Activated CD4-positive, alpha-beta T cell treated with anti-CD3 and anti-CD28 coated beads, Interleukin-2, amount 50 U/mL, for 16 hours (primary cell): ENCODE measurements around the gene SLC16A11.
"Not testable (repeated sequence)": the region's sequence is repeated elsewhere in the genome, so short reads cannot be mapped to it uniquely, and the experiment has no call there.

Source experiments
- DNase-seq: peaks from one replicate; pipeline ENCODE4 v3.0.0-alpha.2; 2020

SLC16A11 gene

GRCh38 chr17:7043497-7044198, at the start of gene SLC16A11:
Gene SLC16A11, minus strand, starts transcription at chr17:7044092. Its CDS starts 579 bp downstream, at chr17:7043513.
- DNase-seq, result no peak

DNA sequence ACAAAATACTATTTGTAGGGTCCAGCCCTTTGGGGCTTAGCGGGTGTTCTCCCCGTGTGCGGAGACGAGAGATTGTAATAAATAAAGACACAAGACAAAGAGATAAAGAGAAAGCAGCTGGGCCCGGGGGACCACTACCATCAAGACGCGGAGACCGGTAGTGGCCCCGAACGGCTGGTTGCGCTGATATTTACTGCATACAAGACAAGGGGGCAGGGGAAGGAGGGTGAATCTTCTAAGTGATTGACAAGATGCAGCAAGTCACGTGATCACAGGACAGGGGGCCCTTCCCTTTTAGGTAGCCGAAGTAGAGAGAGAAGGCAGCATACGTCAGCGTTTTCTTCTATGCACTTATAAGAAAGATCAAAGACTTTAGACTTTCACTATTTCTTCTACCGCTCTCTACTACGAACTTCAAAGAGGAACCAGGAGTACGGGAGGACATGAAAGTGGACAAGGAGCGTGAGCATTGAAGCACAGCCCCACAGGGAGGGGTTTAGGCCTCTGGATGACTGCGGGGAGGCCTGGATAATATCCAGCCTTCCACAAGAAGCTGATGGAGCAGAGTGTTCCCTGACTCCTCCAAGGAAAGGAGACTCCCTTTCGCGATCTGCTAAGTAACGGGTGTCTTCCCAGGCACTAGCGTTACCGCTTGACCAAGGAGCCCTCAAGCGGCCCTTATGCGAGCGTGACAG, 47.6 kb upstream of the SLC16A11 start:
- DNase-seq, result not testable (repeated sequence)

DNA sequence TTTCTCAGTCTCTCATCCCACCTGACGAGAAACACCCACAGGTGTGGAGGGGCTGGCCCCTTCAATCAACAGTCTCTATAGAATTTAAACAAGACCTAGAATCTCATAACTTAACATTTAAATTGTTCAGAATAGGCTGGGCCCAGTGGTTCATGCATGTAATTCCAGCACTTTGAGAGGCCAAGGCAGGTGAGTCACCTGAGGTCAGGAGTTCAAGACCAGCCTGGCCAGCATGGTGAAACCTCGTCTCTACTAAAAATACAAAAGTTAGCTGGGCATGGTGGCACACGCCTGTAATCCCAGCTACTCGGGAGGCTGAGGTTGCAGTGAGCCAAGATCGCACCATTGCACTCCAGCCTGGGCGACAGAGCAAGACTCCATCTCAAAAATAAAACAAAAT, 45.7 kb upstream of the SLC16A11 start:
- not testable (repeated sequence) for DNase-seq

GRCh38 chr17:7088442-7088841, 44.5 kb upstream of the SLC16A11 start:
- not testable (repeated sequence) for DNase-seq

DNA sequence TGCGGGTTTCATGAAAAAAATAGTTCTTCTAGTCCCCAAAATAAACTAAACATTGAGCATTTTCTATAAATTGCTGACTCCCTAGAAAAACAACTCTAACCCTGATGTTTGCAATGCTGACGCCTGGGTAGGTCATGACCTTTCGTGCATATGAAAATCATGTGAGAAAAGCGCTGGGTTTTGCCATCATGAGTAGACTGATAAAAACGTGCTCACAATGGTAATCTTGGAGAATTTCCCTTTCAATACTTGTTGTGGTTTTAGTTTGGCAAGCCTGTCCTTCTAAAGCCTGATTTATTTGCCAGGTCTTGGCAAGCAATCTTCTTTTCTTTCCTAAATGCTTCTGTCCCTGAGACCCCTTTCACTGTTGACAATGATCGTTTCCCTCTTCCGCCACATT, 40.2 kb upstream of the SLC16A11 start:
- no peak for DNase-seq

GRCh38 chr17:7083592-7083991, 39.7 kb upstream of the SLC16A11 start:
- DNase-seq, result no peak

- DNase-seq, result peak; percentile 6
Observed at GRCh38 chr17:7081341-7082062, 37.6 kb upstream of the SLC16A11 start.

GRCh38 chr17:7080456-7081041, 36.7 kb upstream of the SLC16A11 start:
- no peak for DNase-seq

- no peak for DNase-seq
Observed at GRCh38 chr17:7079581-7080455, 35.9 kb upstream of the SLC16A11 start, which contains the start of gene CLEC10A. Gene CLEC10A, minus strand, starts transcription at chr17:7080251. Its CDS starts 1,439 bp downstream, at chr17:7078812.

- no peak for DNase-seq
Observed at GRCh38 chr17:7078711-7079110, 34.8 kb upstream of the SLC16A11 start.

- no peak for DNase-seq
Observed at GRCh38 chr17:7077911-7078546, 34.1 kb upstream of the SLC16A11 start.

DNA sequence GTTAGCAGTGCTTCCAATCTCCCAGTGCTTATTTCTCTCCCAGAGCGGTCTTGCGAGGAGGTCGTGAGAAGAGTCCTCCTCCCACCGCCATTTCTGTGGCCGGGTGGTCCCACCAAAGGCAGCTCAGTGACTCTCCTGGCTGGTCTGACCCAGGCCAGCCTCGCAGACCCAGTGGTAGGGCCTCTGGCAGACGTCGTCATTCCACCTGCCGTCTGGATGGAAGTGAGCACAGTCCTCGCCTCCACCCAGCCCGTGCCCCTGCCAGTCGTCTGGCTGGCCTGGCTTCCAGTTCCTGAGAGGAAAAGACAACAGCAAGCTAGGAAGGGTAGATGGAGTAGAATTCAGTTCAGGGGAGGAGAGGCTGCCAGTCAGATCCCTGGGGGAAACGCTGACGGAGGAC, 31.0 kb upstream of the SLC16A11 start:
- no peak for DNase-seq

GRCh38 chr17:7072406-7072805, 28.5 kb upstream of the SLC16A11 start:
- DNase-seq, result no peak

- no peak for DNase-seq
Observed at GRCh38 chr17:7070712-7071111, 26.8 kb upstream of the SLC16A11 start.

GRCh38 chr17:7068268-7068667, 24.4 kb upstream of the SLC16A11 start:
- DNase-seq, result no peak

DNA sequence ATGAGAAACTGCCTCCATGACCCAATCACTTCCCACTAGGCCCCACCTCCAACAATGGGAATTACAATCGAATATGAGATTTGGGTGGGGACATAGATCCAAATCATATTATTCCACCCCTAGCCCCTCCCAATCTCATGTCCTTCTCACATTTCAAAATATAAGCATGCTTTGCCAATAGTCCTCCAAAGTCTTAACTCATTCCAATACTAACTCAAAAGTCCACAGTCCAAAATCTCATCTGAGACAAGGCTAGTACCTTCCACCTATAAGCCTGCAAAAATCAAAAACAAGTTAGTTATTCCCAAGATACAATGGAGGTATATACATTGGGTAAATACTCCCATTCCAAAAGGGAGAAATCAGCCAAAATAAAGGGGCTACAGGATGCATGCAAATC, 23.3 kb upstream of the SLC16A11 start:
- no peak for DNase-seq

GRCh38 chr17:7064261-7064660, 20.4 kb upstream of the SLC16A11 start:
- DNase-seq, result no peak

DNA sequence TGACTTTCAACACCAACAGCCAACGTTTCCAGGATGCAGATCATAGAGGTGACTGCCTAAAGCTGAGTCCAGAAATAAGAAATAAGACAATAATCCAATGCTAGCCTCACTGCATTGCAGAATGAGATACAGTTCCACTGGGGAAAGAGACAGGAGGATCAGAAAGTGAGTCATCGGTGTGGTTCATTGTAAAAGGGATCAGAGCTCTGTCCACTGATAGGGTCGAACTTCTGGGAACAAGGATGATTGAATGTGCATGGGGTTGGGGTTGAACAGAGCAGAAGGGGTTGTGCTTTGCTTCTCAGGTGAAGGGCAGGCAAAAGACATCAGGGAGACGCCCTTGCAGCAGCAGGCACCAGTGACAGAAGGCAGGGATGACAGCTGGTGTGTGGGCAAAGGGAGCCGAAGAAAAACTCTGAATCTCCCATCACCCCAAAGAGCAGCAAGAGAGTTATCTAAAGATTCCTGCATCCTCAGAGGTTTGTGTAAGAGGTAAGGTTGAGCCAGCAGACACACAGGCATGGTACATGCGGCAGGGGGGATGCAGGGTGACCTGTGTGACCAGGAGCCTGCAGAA, 19.7 kb upstream of the SLC16A11 start:
- no peak for DNase-seq

DNA sequence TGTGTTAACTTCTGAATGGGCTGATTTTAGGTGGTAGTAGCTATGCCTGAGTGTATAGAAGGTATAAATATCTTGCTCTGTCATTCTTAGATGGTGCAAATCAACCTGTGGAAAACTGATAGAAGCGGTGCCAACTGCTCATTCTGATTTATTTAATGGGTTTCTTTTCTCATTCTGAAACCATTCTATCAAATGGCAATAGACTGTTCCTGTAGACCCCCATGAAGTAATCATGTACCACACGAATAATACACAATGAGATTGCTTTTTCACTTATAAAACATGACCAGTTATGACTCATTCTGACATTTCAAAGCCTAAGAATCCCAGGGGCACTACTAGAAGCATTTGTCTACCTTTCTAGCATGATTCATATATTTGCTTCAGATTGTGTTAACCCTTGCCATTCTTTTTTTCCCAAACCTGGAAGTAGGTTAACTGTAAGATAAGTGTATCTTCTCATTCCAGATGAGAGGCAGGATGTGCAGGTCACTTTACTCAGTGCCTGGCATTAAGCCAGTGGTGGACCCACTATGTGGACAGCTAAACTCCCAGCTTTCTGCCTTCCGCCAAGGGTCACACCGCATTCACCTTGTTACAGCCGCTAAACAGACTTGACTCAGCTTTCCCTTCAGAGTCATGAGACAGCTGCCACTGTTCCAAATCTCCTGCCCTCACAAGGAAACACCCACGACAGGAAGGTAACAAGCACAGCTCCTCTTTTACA, 16.4 kb upstream of the SLC16A11 start:
- peak; percentile 54 for DNase-seq

DNA sequence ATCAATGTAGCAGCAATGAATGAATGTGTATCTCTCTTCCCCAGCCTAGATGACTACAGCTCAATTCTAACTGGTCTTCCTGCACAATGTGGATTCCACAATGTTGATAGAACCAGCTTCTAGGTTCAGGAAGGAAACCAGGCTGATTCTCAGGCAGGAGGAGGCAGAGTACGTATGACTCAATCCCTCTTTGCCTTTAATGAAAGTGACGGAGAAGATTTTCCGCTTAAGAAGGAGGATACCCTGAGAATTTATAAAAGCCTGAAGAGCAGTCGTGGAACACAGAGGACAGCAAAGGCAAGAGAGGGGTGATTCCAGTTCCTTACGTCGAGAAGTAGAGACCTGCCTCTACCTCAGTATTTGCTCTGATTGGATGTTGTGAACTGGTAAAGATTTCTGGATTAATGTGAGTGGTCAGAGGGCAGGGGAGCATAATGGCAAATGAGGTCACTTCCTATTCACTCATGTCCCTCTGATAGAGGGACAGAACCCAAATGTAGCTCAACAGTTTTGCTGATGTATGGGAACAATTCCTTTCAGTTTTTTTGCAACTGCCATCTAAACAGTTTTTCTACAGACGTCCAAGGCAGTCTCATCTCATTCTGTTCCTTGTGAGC, 15.0 kb upstream of the SLC16A11 start:
- DNase-seq, result no peak
